GM12801 (cell line): Measurements from ENCODE around the gene TSPAN5.

Experiments
- CTCF ChIP-seq: IDR thresholded peaks from one replicate; pipeline ENCODE4 v1.5.1; 2011; ENCODE audit warnings: control low read depth; ENCODE audit not compliant: insufficient read length; ENCODE audit errors: extremely low read depth

TSPAN5 gene

DNA sequence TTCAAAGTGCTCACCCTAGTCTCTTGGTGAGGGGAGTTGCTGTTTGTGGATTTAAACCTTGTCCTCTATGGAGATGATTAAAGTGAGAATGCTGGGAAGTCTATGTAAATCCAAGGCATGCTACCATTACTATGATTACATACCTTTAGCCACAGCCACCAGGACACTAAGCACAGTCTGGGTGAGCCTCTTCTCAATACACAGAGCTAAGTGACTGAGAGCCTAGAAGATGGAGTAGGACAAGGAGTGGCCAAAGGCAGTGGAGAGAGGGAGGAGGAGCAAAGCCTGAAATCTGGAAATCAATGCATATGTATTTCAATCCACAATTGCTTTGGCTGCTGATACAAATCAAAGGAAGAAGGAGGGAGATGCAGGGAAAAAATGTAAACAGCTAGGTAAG is 12.7 kb upstream of the TSPAN5 start:
- TF ChIP-seq CTCF, result no peak

- no peak for TF ChIP-seq CTCF
These were observed 11.8 kb upstream of the TSPAN5 start for GRCh38 chr4:98670186-98670585.

DNA sequence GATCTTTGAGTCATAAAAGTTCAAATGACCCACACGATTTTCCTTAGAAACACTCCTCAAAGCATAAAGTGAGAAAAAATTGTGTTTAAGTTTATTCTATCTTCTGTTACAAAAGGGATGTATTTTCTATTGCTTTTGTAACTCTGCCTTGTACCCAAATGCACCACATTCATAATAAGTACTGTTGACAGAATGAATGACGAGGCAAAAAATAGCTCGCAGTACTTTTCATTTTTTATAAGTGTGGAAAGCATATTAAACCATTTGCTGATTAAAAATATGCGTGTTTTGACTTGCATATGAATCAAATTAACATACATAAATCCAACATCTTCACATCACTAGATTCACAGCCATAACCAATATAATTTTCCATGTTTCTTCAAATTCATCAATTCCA is 11.2 kb upstream of the TSPAN5 start:
- TF ChIP-seq CTCF, result no peak

GRCh38 chr4:98664959-98665358 is 6.5 kb upstream of the TSPAN5 start:
- TF ChIP-seq CTCF, result no peak

GRCh38 chr4:98663226-98664006 is 5.0 kb upstream of the TSPAN5 start:
- no peak for TF ChIP-seq CTCF

- no peak for TF ChIP-seq CTCF
These were observed 4.3 kb upstream of the TSPAN5 start for GRCh38 chr4:98662626-98663225.

GRCh38 chr4:98662055-98662453 is 3.6 kb upstream of the TSPAN5 start:
- no peak for TF ChIP-seq CTCF
